GM12891 (cell line): ENCODE results near the gene NKX1-2.
"Not testable (repeated sequence)": the region's sequence is repeated elsewhere in the genome, so short reads cannot be mapped to it uniquely, and the experiment has no call there.

Experiments
- POLR2A ChIP-seq: IDR thresholded peaks from 2 replicates; pipeline ENCODE4 v1.6.1; 2011; ENCODE audit warnings: low read depth, low read length, control low read depth
- POLR2AphosphoS5 ChIP-seq: IDR thresholded peaks from 2 replicates; pipeline ENCODE4 v1.6.1; 2011; ENCODE audit warnings: low read depth, low read length, control low read depth

DNA sequence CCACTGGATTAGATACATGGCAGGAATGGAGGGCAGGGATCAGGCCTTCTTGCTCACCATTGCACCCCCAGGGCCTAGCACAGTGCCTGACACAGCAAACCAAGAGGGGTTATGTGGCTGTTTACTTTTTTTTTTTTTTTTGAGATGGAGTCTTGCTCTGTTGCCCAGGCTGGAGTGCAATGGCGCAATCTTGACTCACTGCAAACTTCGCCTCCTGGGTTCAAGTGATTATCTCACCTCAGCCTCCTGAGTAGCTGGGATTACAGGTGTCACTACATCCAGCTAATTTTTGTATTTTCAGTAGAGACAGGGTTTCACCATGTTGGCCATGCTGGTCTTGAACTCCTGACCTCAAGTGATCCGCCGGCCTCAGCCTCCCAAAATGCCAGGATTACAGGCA is 14.2 kb downstream of the NKX1-2 start:
- TF ChIP-seq POLR2AphosphoS5, POLR2A: not testable (repeated sequence)
